ENCODE results near the gene GNG13. TPM values are rescaled to one million over a fixed set of nuclear protein-coding genes. Genes with fewer than 3 reads are reported as not detected.

GNG13 gene
- total RNA-seq, 1 donor from 2014 or later, result not detected

- Mint-ChIP-seq H3K9me3 (no peaks in the 10 kb centered on the region), H3K36me3 (ENCODE audit: low read depth) (no peaks in the 10 kb centered on the region), H3K27me3 (ENCODE audit: low read depth) (no peaks in the 10 kb centered on the region), H3K27ac (ENCODE audit: unreplicated experiment) (no peak overlapping the region), H3K4me3 (no peak overlapping the region), H3K4me1 (no peaks in the 10 kb centered on the region)
- DNase-seq (ENCODE audit: low read depth, low spot score), result no peak
- TF ChIP-seq CTCF (conservative IDR thresholded peaks at IDR 0.05), result no peak
Observed at GRCh38 chr16:765488-765865, 35.1 kb downstream of the GNG13 start.

- Mint-ChIP-seq H3K9me3 (no peaks in the 10 kb centered on the region), H3K4me1 (no peaks in the 10 kb centered on the region), H3K27ac (ENCODE audit: unreplicated experiment) (no peak overlapping the region), H3K4me3 (no peak overlapping the region), H3K27me3 (ENCODE audit: low read depth) (no peaks in the 10 kb centered on the region), H3K36me3 (ENCODE audit: low read depth) (no peaks in the 10 kb centered on the region)
- DNase-seq (ENCODE audit: low read depth, low spot score), result no peak
- TF ChIP-seq CTCF (conservative IDR thresholded peaks at IDR 0.05), result no peak
Observed at GRCh38 chr16:764848-765487, 35.6 kb downstream of the GNG13 start.

GRCh38 chr16:764184-764750, 36.3 kb downstream of the GNG13 start:
- no peak for TF ChIP-seq CTCF (conservative IDR thresholded peaks at IDR 0.05)
- Mint-ChIP-seq H3K27ac (ENCODE audit: unreplicated experiment) (no peak overlapping the region), H3K4me3 (no peak overlapping the region), H3K27me3 (ENCODE audit: low read depth) (no peaks in the 10 kb centered on the region), H3K9me3 (no peaks in the 10 kb centered on the region), H3K4me1 (no peaks in the 10 kb centered on the region), H3K36me3 (ENCODE audit: low read depth) (no peaks in the 10 kb centered on the region)
- DNase-seq (ENCODE audit: low read depth, low spot score), result no peak

- no peak for TF ChIP-seq CTCF (conservative IDR thresholded peaks at IDR 0.05)
- H3K4me1 Mint-ChIP-seq, result no peaks in the 10 kb centered on the region
- no peaks in the 10 kb centered on the region for H3K27me3 Mint-ChIP-seq (ENCODE audit: low read depth)
- no peak overlapping the region for H3K4me3 Mint-ChIP-seq
- DNase-seq (ENCODE audit: low read depth, low spot score), result no peak
- H3K9me3 Mint-ChIP-seq, result no peaks in the 10 kb centered on the region
- no peak overlapping the region for H3K27ac Mint-ChIP-seq (ENCODE audit: unreplicated experiment)
- no peaks in the 10 kb centered on the region for H3K36me3 Mint-ChIP-seq (ENCODE audit: low read depth)
Observed at GRCh38 chr16:763369-764183, 37.0 kb downstream of the GNG13 start.

GRCh38 chr16:762595-763268, 37.8 kb downstream of the GNG13 start:
- no peak for TF ChIP-seq CTCF (conservative IDR thresholded peaks at IDR 0.05)
- H3K9me3 Mint-ChIP-seq, result no peaks in the 10 kb centered on the region

More at GRCh38 chr16:762595-763268, 37.8 kb downstream of the GNG13 start:
- Mint-ChIP-seq H3K27ac (ENCODE audit: unreplicated experiment) (no peak overlapping the region), H3K4me3 (no peak overlapping the region), H3K27me3 (ENCODE audit: low read depth) (no peaks in the 10 kb centered on the region), H3K4me1 (no peaks in the 10 kb centered on the region), H3K36me3 (ENCODE audit: low read depth) (no peaks in the 10 kb centered on the region)
- DNase-seq (ENCODE audit: low read depth, low spot score), result no peak
